ENCODE measurements around the gene PRDM15.

- TF ChIP-seq CTCF (IDR thresholded peaks at IDR 0.05): no peak
- TF ChIP-seq POLR2AphosphoS5 (IDR thresholded peaks at IDR 0.05; ENCODE audit: low read depth, low read length): no peak
These were observed 77.0 kb downstream of the PRDM15 start for GRCh38 chr21:41802198-41802584.
